ENCODE data around the gene MYOCOS.
"Not testable (repeated sequence)": the region's sequence is repeated elsewhere in the genome, so short reads cannot be mapped to it uniquely, and the experiment has no call there.

Gene MYOCOS

DNA sequence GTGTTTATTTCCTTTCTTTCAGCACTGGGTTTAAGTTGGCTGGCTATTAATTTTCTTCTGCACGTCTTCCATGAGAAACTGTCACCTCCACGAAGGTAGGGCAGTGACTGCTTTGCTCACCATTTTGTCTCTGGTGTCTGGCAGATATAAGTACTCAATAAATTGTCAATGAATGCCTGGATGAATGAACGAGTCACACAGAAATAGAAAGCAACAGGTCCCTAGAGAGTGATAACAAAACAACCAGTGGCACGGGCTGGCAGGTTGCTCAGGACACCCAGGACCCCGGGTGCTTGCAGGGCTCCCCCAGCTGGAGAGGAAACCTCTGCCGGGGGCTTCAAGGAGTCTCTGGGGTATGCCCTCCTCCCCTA, 33.7 kb downstream of the MYOCOS start:
- no peaks in the 10 kb centered on the region for H3K79me2 ChIP-seq (ENCODE audit: control insufficient read depth, insufficient read depth, low read length, poor library complexity)

DNA sequence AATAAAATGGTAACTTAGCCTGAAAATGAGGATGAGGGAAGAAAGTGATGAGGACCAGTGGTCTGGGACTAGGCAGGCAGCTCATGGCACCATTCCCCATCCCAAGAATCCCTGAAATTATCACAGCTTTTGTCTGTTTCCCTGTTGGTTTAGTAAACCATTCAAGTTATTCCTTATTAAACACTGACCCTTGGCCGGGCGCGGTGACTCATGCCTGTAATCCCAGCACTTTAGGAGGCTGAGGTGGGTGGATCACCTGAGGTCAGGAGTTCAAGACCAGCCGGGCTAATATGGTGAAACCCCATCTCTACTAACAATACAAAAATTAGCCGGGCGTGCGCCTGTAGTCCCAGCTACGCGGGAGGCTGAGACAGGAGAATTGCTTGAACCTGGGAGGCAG, 34.2 kb downstream of the MYOCOS start:
- not testable (repeated sequence) for H3K4me2 ChIP-seq (ENCODE audit: low read length); H3K79me1 ChIP-seq (ENCODE audit: low read length); H3K36me3 ChIP-seq (ENCODE audit: control insufficient read depth in 1 of 2, insufficient read depth in 2 of 2, low read length in 2 of 2); H3K18ac ChIP-seq (ENCODE audit: low read length); H3K79me2 ChIP-seq (ENCODE audit: control insufficient read depth, insufficient read depth, low read length, poor library complexity); H3K9me3 ChIP-seq (ENCODE audit: insufficient read depth, low read depth, low read length); H3K4me3 ChIP-seq (ENCODE audit: low read depth, low read length); H3K4ac ChIP-seq (ENCODE audit: low read depth, low read length); H3K27ac ChIP-seq (ENCODE audit: low read depth, low read length); DNase-seq; H3K27me3 ChIP-seq (ENCODE audit: insufficient read depth, low read length); H4K8ac ChIP-seq (ENCODE audit: low read depth, low read length); H2AFZ ChIP-seq (ENCODE audit: insufficient read depth, low read length, poor library complexity); H2BK12ac ChIP-seq (ENCODE audit: low read length); H4K91ac ChIP-seq (ENCODE audit: low read depth, low read length); H3K14ac ChIP-seq (ENCODE audit: low read length); H3K23ac ChIP-seq (ENCODE audit: low read length); H3K4me1 ChIP-seq (ENCODE audit: control insufficient read depth in 1 of 2, insufficient read depth in 2 of 2, low read length in 2 of 2); H2AK5ac ChIP-seq (ENCODE audit: low read length); H3K9ac ChIP-seq (ENCODE audit: low read length); H2BK120ac ChIP-seq (ENCODE audit: insufficient read depth, low read length, poor library complexity); H2BK5ac ChIP-seq (ENCODE audit: low read depth, low read length, poor library complexity); H4K12ac ChIP-seq (ENCODE audit: low read depth, low read length)
- no CpG with 5 or more reads among the region's 9 CpGs for WGBS (ENCODE audit: extremely low coverage, insufficient coverage, insufficient read length)

More for the DNA sequence above, 33.7 kb downstream of the MYOCOS start:
- no CpG with 5 or more reads among the region's 6 CpGs for WGBS (ENCODE audit: extremely low coverage, insufficient coverage, insufficient read length)
- Histone ChIP-seq H3K79me1 (ENCODE audit: low read length) (no peaks in the 10 kb centered on the region), H2BK5ac (ENCODE audit: low read depth, low read length, poor library complexity) (no peak overlapping the region), H2BK120ac (ENCODE audit: insufficient read depth, low read length, poor library complexity) (no peak overlapping the region), H2AK5ac (ENCODE audit: low read length) (no peak overlapping the region), H3K4ac (ENCODE audit: low read depth, low read length) (no peak overlapping the region), H2AFZ (ENCODE audit: insufficient read depth, low read length, poor library complexity) (no peak overlapping the region), H3K36me3 (ENCODE audit: control insufficient read depth in 1 of 2, insufficient read depth in 2 of 2, low read length in 2 of 2) (no peaks in the 10 kb centered on the region), H3K4me1 (ENCODE audit: control insufficient read depth in 1 of 2, insufficient read depth in 2 of 2, low read length in 2 of 2) (no peaks in the 10 kb centered on the region), H3K4me2 (ENCODE audit: low read length) (no peak overlapping the region), H3K27me3 (ENCODE audit: insufficient read depth, low read length) (no peaks in the 10 kb centered on the region), H3K14ac (ENCODE audit: low read length) (no peak overlapping the region), H4K12ac (ENCODE audit: low read depth, low read length) (no peak overlapping the region), H3K27ac (ENCODE audit: low read depth, low read length) (no peak overlapping the region), H3K4me3 (ENCODE audit: low read depth, low read length) (no peak overlapping the region), H3K9ac (ENCODE audit: low read length) (no peak overlapping the region), H4K91ac (ENCODE audit: low read depth, low read length) (no peak overlapping the region), H3K9me3 (ENCODE audit: insufficient read depth, low read depth, low read length) (peaks cover 3% of the 10 kb centered on the region), H3K18ac (ENCODE audit: low read length) (no peak overlapping the region), H2BK12ac (ENCODE audit: low read length) (no peak overlapping the region), H4K8ac (ENCODE audit: low read depth, low read length) (no peak overlapping the region), H3K23ac (ENCODE audit: low read length) (no peak overlapping the region)
- no peak for DNase-seq

- Histone ChIP-seq H2BK120ac (ENCODE audit: insufficient read depth, low read length, poor library complexity) (peak overlapping the region; percentile 44), H2BK5ac (ENCODE audit: low read depth, low read length, poor library complexity) (peak overlapping the region; percentile 8), H2BK12ac (ENCODE audit: low read length) (peak overlapping the region; percentile 21), H4K8ac (ENCODE audit: low read depth, low read length) (peak overlapping the region; percentile 10), H3K4ac (ENCODE audit: low read depth, low read length) (no peak overlapping the region), H3K79me2 (ENCODE audit: control insufficient read depth, insufficient read depth, low read length, poor library complexity) (no peaks in the 10 kb centered on the region), H3K79me1 (ENCODE audit: low read length) (peaks cover 3% of the 10 kb centered on the region), H2AK5ac (ENCODE audit: low read length) (no peak overlapping the region), H4K12ac (ENCODE audit: low read depth, low read length) (no peak overlapping the region), H4K91ac (ENCODE audit: low read depth, low read length) (peak overlapping the region; percentile 11), H3K4me2 (ENCODE audit: low read length) (peak overlapping the region; percentile 32), H3K4me3 (ENCODE audit: low read depth, low read length) (no peak overlapping the region), H3K9me3 (ENCODE audit: insufficient read depth, low read depth, low read length) (no peaks in the 10 kb centered on the region), H3K14ac (ENCODE audit: low read length) (no peak overlapping the region), H3K27ac (ENCODE audit: low read depth, low read length) (no peak overlapping the region), H3K23ac (ENCODE audit: low read length) (no peak overlapping the region), H3K4me1 (ENCODE audit: control insufficient read depth in 1 of 2, insufficient read depth in 2 of 2, low read length in 2 of 2) (peaks cover 3 to 4% of the 10 kb centered on the region in 2 experiments), H3K36me3 (ENCODE audit: control insufficient read depth in 1 of 2, insufficient read depth in 2 of 2, low read length in 2 of 2) (no peaks in the 10 kb centered on the region), H3K9ac (ENCODE audit: low read length) (no peak overlapping the region), H3K27me3 (ENCODE audit: insufficient read depth, low read length) (no peaks in the 10 kb centered on the region), H2AFZ (ENCODE audit: insufficient read depth, low read length, poor library complexity) (peak overlapping the region; percentile 44), H3K18ac (ENCODE audit: low read length) (no peak overlapping the region)
- whole genome bisulfite sequencing (ENCODE audit: extremely low coverage, insufficient coverage, insufficient read length): no CpG with 5 or more reads among the region's 5 CpGs
- DNase-seq: peak in 1 of 2 donors; percentile 55
Observed at GRCh38 chr1:171661076-171661650, 39.1 kb downstream of the MYOCOS start.

- Histone ChIP-seq H3K4me3 (ENCODE audit: low read depth, low read length) (no peak overlapping the region), H2AK5ac (ENCODE audit: low read length) (no peak overlapping the region), H2BK120ac (ENCODE audit: insufficient read depth, low read length, poor library complexity) (no peak overlapping the region), H2BK12ac (ENCODE audit: low read length) (no peak overlapping the region), H3K4me2 (ENCODE audit: low read length) (no peak overlapping the region), H2AFZ (ENCODE audit: insufficient read depth, low read length, poor library complexity) (no peak overlapping the region), H4K91ac (ENCODE audit: low read depth, low read length) (no peak overlapping the region), H4K12ac (ENCODE audit: low read depth, low read length) (no peak overlapping the region), H3K79me1 (ENCODE audit: low read length) (peaks cover 3% of the 10 kb centered on the region), H3K4me1 (ENCODE audit: control insufficient read depth in 1 of 2, insufficient read depth in 2 of 2, low read length in 2 of 2) (peaks cover 3 to 4% of the 10 kb centered on the region in 2 experiments), H3K9me3 (ENCODE audit: insufficient read depth, low read depth, low read length) (no peaks in the 10 kb centered on the region), H3K14ac (ENCODE audit: low read length) (no peak overlapping the region), H2BK5ac (ENCODE audit: low read depth, low read length, poor library complexity) (no peak overlapping the region), H3K9ac (ENCODE audit: low read length) (no peak overlapping the region), H3K4ac (ENCODE audit: low read depth, low read length) (no peak overlapping the region), H3K27me3 (ENCODE audit: insufficient read depth, low read length) (no peaks in the 10 kb centered on the region), H3K36me3 (ENCODE audit: control insufficient read depth in 1 of 2, insufficient read depth in 2 of 2, low read length in 2 of 2) (no peaks in the 10 kb centered on the region), H3K79me2 (ENCODE audit: control insufficient read depth, insufficient read depth, low read length, poor library complexity) (no peaks in the 10 kb centered on the region), H3K18ac (ENCODE audit: low read length) (no peak overlapping the region), H3K23ac (ENCODE audit: low read length) (no peak overlapping the region), H3K27ac (ENCODE audit: low read depth, low read length) (no peak overlapping the region), H4K8ac (ENCODE audit: low read depth, low read length) (no peak overlapping the region)
- no peak for DNase-seq
- WGBS (ENCODE audit: extremely low coverage, insufficient coverage, insufficient read length): no CpG with 5 or more reads among the region's 7 CpGs
Observed at GRCh38 chr1:171663036-171663853, 41.2 kb downstream of the MYOCOS start.
